GM19240 (cell line): ENCODE measurements around the gene GSG1.

Experiments
- DNase-seq: peaks from one replicate; pipeline ENCODE4 v3.0.0; 2011; ENCODE audit warnings: low spot score; ENCODE audit not compliant: insufficient read length

The GSG1 gene

GRCh38 chr12:13103391-13104033 is at the start of gene GSG1:
Gene GSG1 (minus strand): TSS chr12:13103667. CDS start chr12:13103512, 155 bp downstream.
- DNase-seq = no peak

- DNase-seq = no peak
These were observed 49.7 kb upstream of the GSG1 start for GRCh38 chr12:13153180-13153579.

GRCh38 chr12:13152756-13153155 is 49.3 kb upstream of the GSG1 start:
- no peak for DNase-seq

GRCh38 chr12:13152281-13152680 is 48.8 kb upstream of the GSG1 start:
- no peak for DNase-seq

GRCh38 chr12:13149411-13149810 is 45.9 kb upstream of the GSG1 start:
- DNase-seq = no peak

- DNase-seq = no peak
These were observed 45.0 kb upstream of the GSG1 start for GRCh38 chr12:13148485-13148847.

- no peak for DNase-seq
These were observed 44.4 kb upstream of the GSG1 start for GRCh38 chr12:13147688-13148484.

GRCh38 chr12:13146336-13146938 is 43.0 kb upstream of the GSG1 start:
- no peak for DNase-seq

GRCh38 chr12:13144266-13144828 is 40.9 kb upstream of the GSG1 start:
- no peak for DNase-seq

GRCh38 chr12:13142747-13143146 is 39.3 kb upstream of the GSG1 start:
- DNase-seq = no peak

GRCh38 chr12:13141686-13142085 is 38.2 kb upstream of the GSG1 start:
- no peak for DNase-seq

- DNase-seq = no peak
These were observed 32.1 kb upstream of the GSG1 start for GRCh38 chr12:13135371-13136178.

- DNase-seq = no peak
These were observed 30.4 kb upstream of the GSG1 start for GRCh38 chr12:13133886-13134285.

- DNase-seq = no peak
These were observed 27.5 kb upstream of the GSG1 start for GRCh38 chr12:13130981-13131380.

GRCh38 chr12:13128291-13128965 is 25.0 kb upstream of the GSG1 start:
- DNase-seq = no peak

- DNase-seq = no peak
These were observed 24.0 kb upstream of the GSG1 start for GRCh38 chr12:13127444-13127843.

- DNase-seq = no peak
These were observed 23.0 kb upstream of the GSG1 start for GRCh38 chr12:13126494-13126893.

GRCh38 chr12:13125996-13126395 is 22.5 kb upstream of the GSG1 start:
- DNase-seq = no peak

- DNase-seq = no peak
These were observed 21.4 kb upstream of the GSG1 start for GRCh38 chr12:13124656-13125505.

GRCh38 chr12:13121568-13121967 is 18.1 kb upstream of the GSG1 start:
- DNase-seq = no peak
